HEK293 (cell line): ENCODE data around the gene HOGA1.

ENCODE experiments used
- CTCF ChIA-PET: fragments of 350-600 bp; formaldehyde crosslinking; extraction: SDS; loops from one replicate; lab custom pipeline; 2021; ENCODE audit warnings: antibody characterized with exemption; lab: Yijun Ruan, JAX
- POLR2A ChIA-PET: fragments of 300-600 bp; formaldehyde crosslinking; extraction: SDS; loops from one replicate; lab custom pipeline; 2020; ENCODE audit warnings: antibody characterized with exemption, inconsistent platforms; lab: Yijun Ruan, JAX
- H3K27ac ChIP-seq: fragments of 200-500 bp; sonication (Bioruptor generic); 2 replicates; pipeline ENCODE4 v1.5.1; 2014; ENCODE audit warnings: low read depth, low read length, control low read depth, inconsistent platforms; ENCODE audit errors: extremely low read depth
- H3K36me3 ChIP-seq, 2 experiments: fragments of 200-500 bp in 1 of 2; sonication (Bioruptor generic) in 1 of 2; 1 replicate in 1 of 2; 2 replicates in 1 of 2; pipeline ENCODE4 v1.5.1; 2014 to 2017; ENCODE audit warnings: inconsistent platforms in 2 of 2, low read length in 2 of 2; ENCODE audit not compliant: control insufficient read depth in 2 of 2, insufficient read depth in 1 of 2
- H3K4me1 ChIP-seq: fragments of 200-500 bp; sonication (Bioruptor generic); 2 replicates; pipeline ENCODE4 v1.5.1; 2014; ENCODE audit warnings: mild to moderate bottlenecking, low read length, inconsistent platforms; ENCODE audit not compliant: control insufficient read depth, insufficient read depth
- H3K4me3 ChIP-seq: 2 replicates; pipeline ENCODE4 v1.5.1; 2011; ENCODE audit warnings: low read depth, mild to moderate bottlenecking, control low read depth, low read length, moderate library complexity
- H3K9me3 ChIP-seq: fragments of 200-500 bp; sonication (Bioruptor generic); 2 replicates; pipeline ENCODE4 v1.5.1; 2014; ENCODE audit warnings: low read depth, low read length, inconsistent platforms; ENCODE audit not compliant: control insufficient read depth, insufficient read depth
- BCL11A ChIP-seq: fragments of 450-650 bp; formaldehyde crosslinking; IDR thresholded peaks from 2 replicates; pipeline ENCODE4 v1.5.1; 2016; ENCODE audit warnings: low read depth, missing biosample characterization, missing genetic modification characterization
- HIC1 ChIP-seq: fragments of 450-650 bp; formaldehyde crosslinking; IDR thresholded peaks from 2 replicates; pipeline ENCODE4 v1.5.1; 2016; ENCODE audit warnings: missing biosample characterization, missing genetic modification characterization
- KLF10 ChIP-seq: fragments of 450-650 bp; IDR thresholded peaks from 2 replicates; pipeline ENCODE4 v1.5.1; 2018; ENCODE audit warnings: missing biosample characterization, mild to moderate bottlenecking, missing genetic modification characterization
- KLF17 ChIP-seq: fragments of 450-650 bp; formaldehyde crosslinking; IDR thresholded peaks from 2 replicates; pipeline ENCODE4 v1.5.1; 2016; ENCODE audit warnings: missing biosample characterization, missing genetic modification characterization
- PRDM4 ChIP-seq: fragments of 450-650 bp; formaldehyde crosslinking; IDR thresholded peaks from 2 replicates; pipeline ENCODE4 v1.5.1; 2017; ENCODE audit warnings: missing biosample characterization, missing genetic modification characterization
- YY2 ChIP-seq: fragments of 450-650 bp; formaldehyde crosslinking; IDR thresholded peaks from 2 replicates; pipeline ENCODE4 v1.5.1; 2016; ENCODE audit warnings: missing biosample characterization, missing genetic modification characterization
- ZFP3 ChIP-seq: fragments of 450-650 bp; formaldehyde crosslinking; IDR thresholded peaks from 2 replicates; pipeline ENCODE4 v1.5.1; 2016; ENCODE audit warnings: low read depth, missing biosample characterization, missing genetic modification characterization
- ZFP69B ChIP-seq: fragments of 450-650 bp; formaldehyde crosslinking; IDR thresholded peaks from 2 replicates; pipeline ENCODE4 v1.5.1; 2016; ENCODE audit warnings: missing biosample characterization, missing genetic modification characterization
- ZNF157 ChIP-seq: fragments of 450-650 bp; formaldehyde crosslinking; IDR thresholded peaks from 2 replicates; pipeline ENCODE4 v1.5.1; 2016; ENCODE audit warnings: missing biosample characterization, missing genetic modification characterization
- ZNF24 ChIP-seq: fragments of 450-650 bp; formaldehyde crosslinking; IDR thresholded peaks from 2 replicates; pipeline ENCODE4 v1.5.1; 2016; ENCODE audit warnings: missing biosample characterization, missing genetic modification characterization
- ZNF302 ChIP-seq: fragments of 450-650 bp; formaldehyde crosslinking; IDR thresholded peaks from 2 replicates; pipeline ENCODE4 v1.5.1; 2016; ENCODE audit warnings: missing biosample characterization, missing genetic modification characterization, low read depth
- ZNF510 ChIP-seq: fragments of 450-650 bp; formaldehyde crosslinking; IDR thresholded peaks from 2 replicates; pipeline ENCODE4 v1.5.1; 2018; ENCODE audit warnings: mild to moderate bottlenecking, missing genetic modification characterization, missing biosample characterization; ENCODE audit not compliant: insufficient replicate concordance
- ZNF585B ChIP-seq: fragments of 450-650 bp; formaldehyde crosslinking; IDR thresholded peaks from 2 replicates; pipeline ENCODE4 v1.5.1; 2016; ENCODE audit warnings: missing biosample characterization, missing genetic modification characterization
- ZNF623 ChIP-seq: fragments of 450-650 bp; formaldehyde crosslinking; IDR thresholded peaks from 2 replicates; pipeline ENCODE4 v1.5.1; 2016; ENCODE audit warnings: missing biosample characterization, missing genetic modification characterization
- ZNF629 ChIP-seq: fragments of 450-650 bp; formaldehyde crosslinking; IDR thresholded peaks from 2 replicates; pipeline ENCODE4 v1.5.1; 2017; ENCODE audit warnings: missing biosample characterization, missing genetic modification characterization
- ZNF747 ChIP-seq: fragments of 450-650 bp; formaldehyde crosslinking; IDR thresholded peaks from 2 replicates; pipeline ENCODE4 v1.5.1; 2016; ENCODE audit warnings: missing biosample characterization, missing genetic modification characterization
- ZNF791 ChIP-seq: fragments of 450-650 bp; formaldehyde crosslinking; IDR thresholded peaks from 2 replicates; pipeline ENCODE4 v1.5.1; 2016; ENCODE audit warnings: missing biosample characterization, missing genetic modification characterization
- ZSCAN4 ChIP-seq: fragments of 450-650 bp; formaldehyde crosslinking; IDR thresholded peaks from 2 replicates; pipeline ENCODE4 v1.5.1; 2017; ENCODE audit warnings: missing biosample characterization, missing genetic modification characterization
- ZXDB ChIP-seq: fragments of 450-650 bp; formaldehyde crosslinking; IDR thresholded peaks from 2 replicates; pipeline ENCODE4 v1.5.1; 2016; ENCODE audit warnings: missing biosample characterization, missing genetic modification characterization
- TF ChIP-seq, protein P1 (sequence below): fragments of 450-650 bp; formaldehyde crosslinking; IDR thresholded peaks from 2 replicates; pipeline ENCODE4 v1.5.1; 2016; ENCODE audit warnings: missing biosample characterization, missing genetic modification characterization
- TF ChIP-seq, protein P2 (sequence below): fragments of 450-650 bp; formaldehyde crosslinking; optimal IDR thresholded peaks from 2 replicates; pipeline ENCODE3; 2016; ENCODE audit warnings: missing biosample characterization, mild to moderate bottlenecking, missing genetic modification characterization

Gene HOGA1

DNA sequence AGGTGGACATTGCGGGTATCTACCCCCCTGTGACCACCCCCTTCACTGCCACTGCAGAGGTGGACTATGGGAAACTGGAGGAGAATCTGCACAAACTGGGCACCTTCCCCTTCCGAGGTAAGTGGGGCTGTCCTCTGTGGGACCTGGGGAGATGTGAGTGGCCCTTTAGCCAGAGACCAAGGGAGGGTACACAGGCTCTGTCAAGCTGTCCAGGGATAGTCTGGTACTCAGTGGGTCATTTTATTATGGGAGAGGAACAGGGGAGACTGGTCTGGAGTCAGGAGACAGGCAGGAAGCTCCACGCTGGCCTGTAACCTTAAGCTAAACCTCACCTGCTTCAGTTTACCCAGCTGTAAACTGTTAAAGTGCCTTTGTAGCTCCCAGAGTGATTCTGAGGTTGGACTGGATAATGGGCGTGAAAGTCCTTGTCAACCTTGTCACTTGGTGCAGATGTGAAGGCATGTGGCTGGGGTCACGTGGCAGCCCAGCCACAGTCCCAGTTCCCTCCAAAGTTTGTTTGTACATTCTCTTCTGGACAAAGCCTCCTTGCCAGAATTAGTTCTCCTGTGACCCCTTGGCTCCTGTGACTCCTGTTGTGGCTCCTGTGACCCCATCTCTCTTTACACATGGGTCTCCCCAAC lies 729 bp downstream of the HOGA1 start:
- Histone ChIP-seq H3K9me3 (no peaks in the 10 kb centered on the region), H3K36me3 (no peaks in the 10 kb centered on the region), H3K4me1 (peaks cover 3% of the 10 kb centered on the region; the same call in 1 of the 2 replicates), H3K27ac (no peak overlapping the region), H3K4me3 (no peak overlapping the region)
- POLR2A ChIA-PET: interaction anchor here (0.8 to 1.9 kb wide), 4 partner anchors 10 to 36 kb away, joined by 3 to 5 read pairs (median 4); partner anchors contain the start of gene ANKRD2
- no peak for TF ChIP-seq ZNF791 (tag by site-specific recombination)
- TF ChIP-seq ZFP69B (tag by site-specific recombination): no peak
- TF ChIP-seq ZSCAN4 (tag by site-specific recombination): no peak
- TF ChIP-seq ZNF629 (tag by site-specific recombination): no peak
- TF ChIP-seq, protein P1, sequence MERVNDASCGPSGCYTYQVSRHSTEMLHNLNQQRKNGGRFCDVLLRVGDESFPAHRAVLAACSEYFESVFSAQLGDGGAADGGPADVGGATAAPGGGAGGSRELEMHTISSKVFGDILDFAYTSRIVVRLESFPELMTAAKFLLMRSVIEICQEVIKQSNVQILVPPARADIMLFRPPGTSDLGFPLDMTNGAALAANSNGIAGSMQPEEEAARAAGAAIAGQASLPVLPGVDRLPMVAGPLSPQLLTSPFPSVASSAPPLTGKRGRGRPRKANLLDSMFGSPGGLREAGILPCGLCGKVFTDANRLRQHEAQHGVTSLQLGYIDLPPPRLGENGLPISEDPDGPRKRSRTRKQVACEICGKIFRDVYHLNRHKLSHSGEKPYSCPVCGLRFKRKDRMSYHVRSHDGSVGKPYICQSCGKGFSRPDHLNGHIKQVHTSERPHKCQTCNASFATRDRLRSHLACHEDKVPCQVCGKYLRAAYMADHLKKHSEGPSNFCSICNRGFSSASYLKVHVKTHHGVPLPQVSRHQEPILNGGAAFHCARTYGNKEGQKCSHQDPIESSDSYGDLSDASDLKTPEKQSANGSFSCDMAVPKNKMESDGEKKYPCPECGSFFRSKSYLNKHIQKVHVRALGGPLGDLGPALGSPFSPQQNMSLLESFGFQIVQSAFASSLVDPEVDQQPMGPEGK (tag by site-specific recombination): no peak
- no peak for TF ChIP-seq YY2 (tag by site-specific recombination)
- TF ChIP-seq BCL11A: no peak
- TF ChIP-seq ZXDB: no peak
- no peak for TF ChIP-seq ZNF623
- TF ChIP-seq KLF10 (tag by site-specific recombination): no peak
- TF ChIP-seq ZNF585B (tag by site-specific recombination): no peak
- TF ChIP-seq, protein P2, sequence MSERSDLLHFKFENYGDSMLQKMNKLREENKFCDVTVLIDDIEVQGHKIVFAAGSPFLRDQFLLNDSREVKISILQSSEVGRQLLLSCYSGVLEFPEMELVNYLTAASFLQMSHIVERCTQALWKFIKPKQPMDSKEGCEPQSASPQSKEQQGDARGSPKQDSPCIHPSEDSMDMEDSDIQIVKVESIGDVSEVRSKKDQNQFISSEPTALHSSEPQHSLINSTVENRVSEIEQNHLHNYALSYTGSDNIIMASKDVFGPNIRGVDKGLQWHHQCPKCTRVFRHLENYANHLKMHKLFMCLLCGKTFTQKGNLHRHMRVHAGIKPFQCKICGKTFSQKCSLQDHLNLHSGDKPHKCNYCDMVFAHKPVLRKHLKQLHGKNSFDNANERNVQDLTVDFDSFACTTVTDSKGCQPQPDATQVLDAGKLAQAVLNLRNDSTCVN: no peak
- TF ChIP-seq ZNF747: no peak
- TF ChIP-seq ZNF510 (tag by site-specific recombination): no peak
- TF ChIP-seq ZNF302 (tag by site-specific recombination): no peak
- TF ChIP-seq KLF17 (tag by site-specific recombination): no peak
- CTCF ChIA-PET: interaction anchor here (0.9 to 2.1 kb wide), 3 partner anchors 9 to 12 kb away, joined by 3 to 18 read pairs (median 3); partner anchors contain the start of gene ANKRD2

- Histone ChIP-seq H3K9me3 (no peaks in the 10 kb centered on the region), H3K27ac (no peak overlapping the region), H3K4me1 (peaks cover 3% of the 10 kb centered on the region; the same call in 1 of the 2 replicates), H3K36me3 (no peaks in the 10 kb centered on the region), H3K4me3 (no peak overlapping the region)
- no peak for TF ChIP-seq ZFP3 (tag by site-specific recombination)
- TF ChIP-seq HIC1: no peak
- TF ChIP-seq PRDM4 (tag by site-specific recombination): no peak
- no peak for TF ChIP-seq ZNF157 (tag by site-specific recombination)
- TF ChIP-seq ZNF24 (tag by site-specific recombination): no peak
- ChIA-PET CTCF (interaction anchor here (0.9 to 2.1 kb wide), 4 partner anchors 8 to 13 kb away, joined by 3 to 18 read pairs (median 3); partner anchors contain the start of gene ANKRD2), POLR2A (interaction anchor here (1.9 kb wide), 1 partner anchor 10 kb away, joined by 5 read pairs; no protein-coding TSS in a partner anchor)
Measured at GRCh38 chr10:97585439-97585811, 1.2 kb downstream of the HOGA1 start.
